Right lobe of liver (tissue), 4 donors: ENCODE data around the gene SLC30A9.

ENCODE experiments used
- POLR2A ChIP-seq: fragments of 450-650 bp; IDR thresholded peaks from one replicate; pipeline ENCODE4 v1.6.1; 2017; ENCODE audit warnings: antibody characterized with exemption, mild to moderate bottlenecking
- TF ChIP-seq, protein P1 (sequence below), 4 donors: fragments of 200-600 bp in 3 of 4; fragments of 450-650 bp in 1 of 4; IDR thresholded peaks; one replicate each; pipeline versions ENCODE4 v1.5.1 to v1.8.0; 2016 to 2022; ENCODE audit warnings: antibody characterized with exemption in 4 of 4, mild to moderate bottlenecking in 2 of 4
- donor health status: DM: no; HTN: no; CAD: no.
- donor health status: DM: no; HTN: no; CAD: no.
- donor health status: DM: no; HTN: yes; CAD: no.

- TF ChIP-seq, protein P1, sequence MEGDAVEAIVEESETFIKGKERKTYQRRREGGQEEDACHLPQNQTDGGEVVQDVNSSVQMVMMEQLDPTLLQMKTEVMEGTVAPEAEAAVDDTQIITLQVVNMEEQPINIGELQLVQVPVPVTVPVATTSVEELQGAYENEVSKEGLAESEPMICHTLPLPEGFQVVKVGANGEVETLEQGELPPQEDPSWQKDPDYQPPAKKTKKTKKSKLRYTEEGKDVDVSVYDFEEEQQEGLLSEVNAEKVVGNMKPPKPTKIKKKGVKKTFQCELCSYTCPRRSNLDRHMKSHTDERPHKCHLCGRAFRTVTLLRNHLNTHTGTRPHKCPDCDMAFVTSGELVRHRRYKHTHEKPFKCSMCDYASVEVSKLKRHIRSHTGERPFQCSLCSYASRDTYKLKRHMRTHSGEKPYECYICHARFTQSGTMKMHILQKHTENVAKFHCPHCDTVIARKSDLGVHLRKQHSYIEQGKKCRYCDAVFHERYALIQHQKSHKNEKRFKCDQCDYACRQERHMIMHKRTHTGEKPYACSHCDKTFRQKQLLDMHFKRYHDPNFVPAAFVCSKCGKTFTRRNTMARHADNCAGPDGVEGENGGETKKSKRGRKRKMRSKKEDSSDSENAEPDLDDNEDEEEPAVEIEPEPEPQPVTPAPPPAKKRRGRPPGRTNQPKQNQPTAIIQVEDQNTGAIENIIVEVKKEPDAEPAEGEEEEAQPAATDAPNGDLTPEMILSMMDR (IDR thresholded peaks at IDR 0.05), result no peak
- no peak for TF ChIP-seq POLR2A
These were observed 129.6 kb downstream of the SLC30A9 start for GRCh38 chr4:42119886-42120285.
